Adipocyte (in vitro differentiated cells): Measurements from ENCODE around the gene MSANTD1.

Experiments used
- DNase-seq: peaks from one replicate; pipeline ENCODE4 v3.0.0-alpha.2; 2015; ENCODE audit warnings: low read depth
- H3K27me3 ChIP-seq: replicated peaks from 2 replicates; pipeline ENCODE4 v1.7.0; 2013; ENCODE audit warnings: mild to moderate bottlenecking, low read length, moderate library complexity; ENCODE audit not compliant: control insufficient read depth, insufficient read depth
- H3K36me3 ChIP-seq: 2 replicates; pipeline ENCODE4 v1.7.0; 2013; ENCODE audit warnings: low read length, mild to moderate bottlenecking, moderate library complexity; ENCODE audit not compliant: control insufficient read depth, insufficient read depth, severe bottlenecking
- H3K4me1 ChIP-seq: 2 replicates; pipeline ENCODE4 v1.7.0; 2013; ENCODE audit warnings: mild to moderate bottlenecking, low read length, moderate library complexity; ENCODE audit not compliant: control insufficient read depth, insufficient read depth
- H3K4me3 ChIP-seq: 2 replicates; pipeline ENCODE4 v1.7.0; 2013; ENCODE audit warnings: mild to moderate bottlenecking, low read length, moderate library complexity
- H3K9ac ChIP-seq: 2 replicates; pipeline ENCODE4 v1.7.0; 2013; ENCODE audit warnings: mild to moderate bottlenecking, low read length, moderate library complexity
- H3K9me3 ChIP-seq: 2 replicates; pipeline ENCODE4 v1.7.0; 2013; ENCODE audit warnings: mild to moderate bottlenecking, low read length, moderate library complexity; ENCODE audit not compliant: control insufficient read depth

The MSANTD1 gene

DNA sequence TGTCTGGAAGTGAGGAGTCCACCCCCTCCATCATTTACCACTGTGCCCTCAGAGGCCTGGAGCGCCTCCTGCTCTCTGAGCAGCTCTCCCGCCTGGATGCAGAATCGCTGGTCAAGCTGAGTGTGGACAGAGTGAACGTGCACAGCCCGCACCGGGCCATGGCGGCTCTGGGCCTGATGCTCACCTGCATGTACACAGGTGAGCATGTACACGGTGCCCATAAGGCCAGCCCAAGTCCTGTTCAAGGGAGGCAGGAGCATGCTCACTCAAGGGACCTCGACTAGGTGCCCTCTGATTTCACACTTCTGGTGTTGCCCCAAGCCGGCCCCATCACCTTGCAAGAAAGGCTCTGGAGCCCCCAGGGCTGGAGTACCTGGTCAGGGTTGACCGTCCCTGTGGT lies 13.4 kb upstream of the MSANTD1 start:
- Histone ChIP-seq H3K9ac (no peak overlapping the region), H3K9me3 (no peaks in the 10 kb centered on the region), H3K36me3 (peaks cover 78% of the 10 kb centered on the region), H3K27me3 (no peaks in the 10 kb centered on the region), H3K4me3 (no peak overlapping the region), H3K4me1 (no peaks in the 10 kb centered on the region)
- DNase-seq: no peak

DNA sequence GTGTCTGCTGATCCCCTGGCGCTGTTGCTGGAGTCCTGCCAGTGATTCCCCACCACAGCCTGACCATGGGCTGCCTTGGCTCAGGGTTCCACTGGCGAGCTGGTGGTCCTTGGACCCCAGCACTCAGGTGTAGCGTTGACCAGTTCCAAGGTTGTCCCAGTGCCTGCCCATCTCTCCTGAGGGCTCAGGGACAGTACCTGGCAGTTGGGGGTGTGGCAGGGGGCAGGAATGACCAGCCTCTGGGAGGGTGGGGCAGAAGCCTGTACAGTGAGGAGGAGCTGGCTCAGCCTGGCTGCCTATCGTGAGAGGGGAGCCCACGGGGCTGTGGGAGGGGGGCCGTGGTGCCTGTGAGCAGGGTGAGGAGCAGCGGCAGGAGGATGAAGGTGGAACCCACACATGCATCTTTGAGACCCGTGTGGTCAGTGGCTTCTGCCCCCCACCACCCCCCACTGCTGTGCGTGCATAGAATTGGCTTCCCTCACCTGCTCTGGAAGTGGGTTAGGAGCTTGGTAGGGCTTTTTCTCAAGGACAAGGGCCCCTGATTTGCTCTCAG lies 12.6 kb upstream of the MSANTD1 start:
- H3K9ac ChIP-seq: no peak overlapping the region
- H3K9me3 ChIP-seq: no peaks in the 10 kb centered on the region
- H3K4me1 ChIP-seq: peaks cover 2% of the 10 kb centered on the region
- H3K36me3 ChIP-seq: peaks cover 76% of the 10 kb centered on the region
- DNase-seq: no peak
- no peaks in the 10 kb centered on the region for H3K27me3 ChIP-seq
- no peak overlapping the region for H3K4me3 ChIP-seq

DNA sequence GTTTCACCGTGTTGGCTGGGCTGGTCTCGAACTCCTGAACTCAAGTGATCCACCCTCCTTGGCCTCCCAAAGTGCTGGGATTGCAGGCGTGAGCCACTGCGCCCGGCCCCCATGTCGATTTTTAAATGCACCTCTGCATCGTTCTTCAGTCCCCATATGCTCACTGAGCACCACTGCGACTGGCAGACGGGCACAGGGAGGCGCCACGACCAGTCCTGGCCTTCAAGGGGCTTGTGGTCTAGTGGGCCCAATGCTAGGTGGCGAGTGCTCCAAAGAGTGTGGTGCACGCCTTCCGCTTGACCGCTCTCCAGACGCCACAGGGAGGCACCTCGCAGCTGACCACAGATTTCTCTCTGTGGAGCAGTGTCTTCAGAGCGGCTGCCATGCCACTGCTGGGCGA lies 11.7 kb upstream of the MSANTD1 start:
- Histone ChIP-seq H3K36me3 (peaks cover 70% of the 10 kb centered on the region), H3K4me3 (no peak overlapping the region), H3K4me1 (peaks cover 10% of the 10 kb centered on the region), H3K9ac (no peak overlapping the region), H3K27me3 (no peaks in the 10 kb centered on the region), H3K9me3 (no peaks in the 10 kb centered on the region)
- no peak for DNase-seq

DNA sequence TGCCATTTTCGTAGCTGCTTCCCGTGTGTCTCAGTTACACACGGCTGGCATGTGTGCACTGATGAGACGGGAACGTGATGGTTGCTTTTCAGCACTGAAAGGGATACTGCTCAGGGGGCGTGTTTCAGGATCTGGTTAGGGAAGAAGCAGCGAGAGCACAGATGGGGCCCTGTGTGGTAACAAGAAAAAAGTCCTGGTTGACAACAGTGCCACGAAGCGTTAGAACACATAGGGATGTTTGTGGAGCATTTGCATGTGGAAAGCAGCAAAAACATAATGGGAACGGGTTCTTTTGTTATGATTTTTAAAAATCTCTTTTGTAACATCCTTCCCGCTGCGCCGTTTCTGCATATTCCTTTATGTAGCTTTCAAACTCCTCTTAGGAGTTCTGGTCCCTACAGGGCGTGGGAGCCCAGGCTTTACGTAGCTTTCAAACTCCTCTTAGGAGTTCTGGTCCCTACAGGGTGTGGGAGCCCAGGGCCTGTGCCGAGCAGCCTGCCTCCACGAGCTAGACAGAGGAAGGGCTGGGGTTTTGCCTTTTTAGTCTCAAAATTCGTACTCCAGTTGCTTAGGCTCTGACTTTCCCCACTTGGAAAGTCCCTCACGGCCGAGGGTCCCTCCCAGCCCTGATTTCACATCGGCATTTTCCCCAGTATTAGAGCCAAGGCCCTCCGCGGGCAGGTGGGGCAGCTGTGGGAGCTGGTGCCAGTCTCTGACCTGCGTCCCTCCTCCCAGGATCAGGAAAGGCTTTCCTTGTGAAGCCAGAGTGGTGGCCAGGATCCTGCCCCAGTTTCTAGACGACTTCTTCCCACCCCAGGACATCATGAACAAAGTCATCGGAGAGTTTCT lies 11.0 kb upstream of the MSANTD1 start:
- DNase-seq: no peak
- peaks cover 63% of the 10 kb centered on the region for H3K36me3 ChIP-seq
- no peak overlapping the region for H3K9ac ChIP-seq
- no peak overlapping the region for H3K4me3 ChIP-seq
- no peaks in the 10 kb centered on the region for H3K27me3 ChIP-seq
- peaks cover 10% of the 10 kb centered on the region for H3K4me1 ChIP-seq
- no peaks in the 10 kb centered on the region for H3K9me3 ChIP-seq

DNA sequence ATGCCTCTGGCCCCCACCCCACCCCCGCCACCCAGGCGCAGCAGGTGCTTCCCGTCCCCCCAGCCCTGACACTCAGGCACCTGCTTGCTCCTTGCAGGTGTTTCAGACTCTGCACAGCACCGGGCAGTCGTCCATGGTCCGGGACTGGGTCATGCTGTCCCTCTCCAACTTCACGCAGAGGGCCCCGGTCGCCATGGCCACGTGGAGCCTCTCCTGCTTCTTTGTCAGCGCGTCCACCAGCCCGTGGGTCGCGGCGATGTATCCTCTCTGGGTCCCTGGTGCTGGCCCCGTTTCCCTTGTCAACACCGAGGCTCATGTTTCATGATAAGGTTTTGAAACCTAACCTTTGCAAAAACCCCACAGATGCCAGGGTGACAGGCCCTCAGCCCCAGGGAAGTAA lies 10.2 kb upstream of the MSANTD1 start:
- Histone ChIP-seq H3K9ac (no peak overlapping the region), H3K4me1 (peaks cover 10% of the 10 kb centered on the region), H3K36me3 (peaks cover 55% of the 10 kb centered on the region), H3K27me3 (no peaks in the 10 kb centered on the region), H3K9me3 (no peaks in the 10 kb centered on the region), H3K4me3 (no peak overlapping the region)
- no peak for DNase-seq

DNA sequence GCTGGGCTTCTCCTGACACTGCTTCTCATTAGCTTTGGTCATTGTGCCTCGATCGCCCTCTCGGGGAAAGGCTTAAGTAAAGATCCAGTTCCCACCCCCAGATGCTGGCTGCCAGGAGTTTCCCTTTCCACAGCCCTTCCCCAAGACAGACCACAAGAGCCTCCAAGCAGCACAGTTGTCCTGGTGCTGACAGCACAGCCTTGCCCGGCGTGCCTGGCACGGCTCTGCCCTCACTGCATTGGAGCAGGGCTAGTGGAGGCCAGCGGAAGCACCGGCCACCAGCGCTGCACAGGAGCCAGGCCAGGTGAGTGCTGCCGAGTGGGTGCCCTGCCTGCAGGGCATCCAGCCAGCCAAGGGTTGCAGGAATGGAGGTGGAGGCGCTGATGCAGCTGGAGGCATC lies 9.7 kb upstream of the MSANTD1 start:
- peaks cover 10% of the 10 kb centered on the region for H3K4me1 ChIP-seq
- no peak overlapping the region for H3K9ac ChIP-seq
- DNase-seq: no peak
- no peak overlapping the region for H3K4me3 ChIP-seq
- H3K9me3 ChIP-seq: no peaks in the 10 kb centered on the region
- no peaks in the 10 kb centered on the region for H3K27me3 ChIP-seq
- H3K36me3 ChIP-seq: peaks cover 51% of the 10 kb centered on the region

DNA sequence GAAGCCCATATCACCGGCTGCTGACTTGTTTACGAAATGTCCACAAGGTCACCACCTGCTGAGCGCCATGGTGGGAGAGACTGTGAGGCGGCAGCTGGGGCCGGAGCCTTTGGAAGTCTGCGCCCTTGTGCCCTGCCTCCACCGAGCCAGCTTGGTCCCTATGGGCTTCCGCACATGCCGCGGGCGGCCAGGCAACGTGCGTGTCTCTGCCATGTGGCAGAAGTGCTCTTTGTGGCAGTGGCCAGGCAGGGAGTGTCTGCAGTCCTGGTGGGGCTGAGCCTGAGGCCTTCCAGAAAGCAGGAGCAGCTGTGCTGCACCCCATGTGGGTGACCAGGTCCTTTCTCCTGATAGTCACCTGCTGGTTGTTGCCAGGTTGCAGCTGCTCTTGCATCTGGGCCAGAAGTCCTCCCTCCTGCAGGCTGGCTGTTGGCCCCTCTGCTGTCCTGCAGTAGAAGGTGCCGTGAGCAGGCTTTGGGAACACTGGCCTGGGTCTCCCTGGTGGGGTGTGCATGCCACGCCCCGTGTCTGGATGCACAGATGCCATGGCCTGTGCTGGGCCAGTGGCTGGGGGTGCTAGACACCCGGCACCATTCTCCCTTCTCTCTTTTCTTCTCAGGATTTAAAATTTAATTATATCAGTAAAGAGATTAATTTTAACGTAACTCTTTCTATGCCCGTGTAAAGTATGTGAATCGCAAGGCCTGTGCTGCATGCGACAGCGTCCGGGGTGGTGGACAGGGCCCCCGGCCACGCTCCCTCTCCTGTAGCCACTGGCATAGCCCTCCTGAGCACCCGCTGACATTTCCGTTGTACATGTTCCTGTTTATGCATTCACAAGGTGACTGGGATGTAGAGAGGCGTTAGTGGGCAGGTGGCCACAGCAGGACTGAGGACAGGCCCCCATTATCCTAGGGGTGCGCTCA lies 8.7 kb upstream of the MSANTD1 start:
- Histone ChIP-seq H3K36me3 (peaks cover 49% of the 10 kb centered on the region), H3K4me1 (peaks cover 10% of the 10 kb centered on the region), H3K4me3 (no peak overlapping the region), H3K9ac (no peak overlapping the region), H3K9me3 (no peaks in the 10 kb centered on the region), H3K27me3 (no peaks in the 10 kb centered on the region)
- no peak for DNase-seq

DNA sequence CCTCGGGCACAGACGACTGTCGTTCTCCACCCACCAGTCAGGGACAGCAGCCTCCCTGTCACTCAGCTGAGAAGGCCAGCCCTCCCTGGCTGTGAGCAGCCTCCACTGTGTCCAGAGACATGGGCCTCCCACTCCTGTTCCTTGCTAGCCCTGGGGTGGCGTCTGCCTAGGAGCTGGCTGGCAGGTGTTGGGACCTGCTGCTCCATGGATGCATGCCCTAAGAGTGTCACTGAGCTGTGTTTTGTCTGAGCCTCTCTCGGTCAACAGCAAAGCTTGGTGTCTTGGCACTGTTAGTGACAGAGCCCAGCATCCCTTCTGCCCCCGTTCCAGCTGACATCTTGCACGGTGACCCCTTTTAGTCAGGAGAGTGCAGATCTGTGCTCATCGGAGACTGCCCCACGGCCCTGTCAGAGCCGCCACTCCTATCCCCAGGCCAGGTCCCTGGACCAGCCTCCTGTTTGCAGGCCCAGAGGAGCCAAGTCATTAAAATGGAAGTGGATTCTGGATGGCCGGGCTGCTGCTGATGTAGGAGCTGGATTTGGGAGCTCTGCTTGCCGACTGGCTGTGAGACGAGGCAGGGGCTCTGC lies 7.9 kb upstream of the MSANTD1 start:
- peaks cover 41% of the 10 kb centered on the region for H3K36me3 ChIP-seq

DNA sequence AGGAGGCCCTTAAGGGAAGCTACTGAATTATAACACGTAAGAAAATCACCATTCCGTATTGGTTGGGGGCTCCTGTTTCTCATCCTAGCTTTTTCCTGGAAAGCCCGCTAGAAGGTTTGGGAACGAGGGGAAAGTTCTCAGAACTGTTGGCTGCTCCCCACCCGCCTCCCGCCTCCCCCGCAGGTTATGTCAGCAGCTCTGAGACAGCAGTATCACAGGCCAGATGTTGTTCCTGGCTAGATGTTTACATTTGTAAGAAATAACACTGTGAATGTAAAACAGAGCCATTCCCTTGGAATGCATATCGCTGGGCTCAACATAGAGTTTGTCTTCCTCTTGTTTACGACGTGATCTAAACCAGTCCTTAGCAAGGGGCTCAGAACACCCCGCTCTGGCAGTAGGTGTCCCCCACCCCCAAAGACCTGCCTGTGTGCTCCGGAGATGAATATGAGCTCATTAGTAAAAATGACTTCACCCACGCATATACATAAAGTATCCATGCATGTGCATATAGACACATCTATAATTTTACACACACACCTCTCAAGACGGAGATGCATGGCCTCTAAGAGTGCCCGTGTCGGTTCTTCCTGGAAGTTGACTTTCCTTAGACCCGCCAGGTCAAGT lies 6.9 kb upstream of the MSANTD1 start:
- Histone ChIP-seq H3K9ac (no peak overlapping the region), H3K9me3 (no peaks in the 10 kb centered on the region), H3K4me1 (peaks cover 10% of the 10 kb centered on the region), H3K4me3 (no peak overlapping the region), H3K36me3 (peaks cover 33% of the 10 kb centered on the region), H3K27me3 (no peaks in the 10 kb centered on the region)
- peak; percentile 82 for DNase-seq

More for the DNA sequence above, 7.9 kb upstream of the MSANTD1 start:
- no peak for DNase-seq
- no peaks in the 10 kb centered on the region for H3K9me3 ChIP-seq
- H3K27me3 ChIP-seq: no peaks in the 10 kb centered on the region
- no peak overlapping the region for H3K9ac ChIP-seq
- no peak overlapping the region for H3K4me3 ChIP-seq
- H3K4me1 ChIP-seq: peaks cover 10% of the 10 kb centered on the region

DNA sequence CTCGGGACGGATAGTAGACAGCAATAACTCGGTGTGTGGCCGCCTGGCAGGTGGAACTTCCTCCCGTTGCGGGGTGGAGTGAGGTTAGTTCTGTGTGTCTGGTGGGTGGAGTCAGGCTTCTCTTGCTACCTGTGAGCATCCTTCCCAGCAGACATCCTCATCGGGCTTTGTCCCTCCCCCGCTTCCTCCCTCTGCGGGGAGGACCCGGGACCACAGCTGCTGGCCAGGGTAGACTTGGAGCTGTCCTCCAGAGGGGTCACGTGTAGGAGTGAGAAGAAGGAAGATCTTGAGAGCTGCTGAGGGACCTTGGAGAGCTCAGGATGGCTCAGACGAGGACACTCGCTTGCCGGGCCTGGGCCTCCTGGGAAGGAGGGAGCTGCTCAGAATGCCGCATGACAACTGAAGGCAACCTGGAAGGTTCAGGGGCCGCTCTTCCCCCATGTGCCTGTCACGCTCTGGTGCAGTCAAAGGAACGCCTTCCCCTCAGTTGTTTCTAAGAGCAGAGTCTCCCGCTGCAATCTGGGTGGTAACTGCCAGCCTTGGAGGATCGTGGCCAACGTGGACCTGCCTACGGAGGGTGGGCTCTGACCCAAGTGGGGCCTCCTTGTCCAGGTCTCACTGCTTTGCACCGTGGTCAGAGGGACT lies 5.7 kb upstream of the MSANTD1 start:
- H3K4me1 ChIP-seq: peaks cover 10% of the 10 kb centered on the region
- no peak for DNase-seq
- no peaks in the 10 kb centered on the region for H3K9me3 ChIP-seq
- H3K9ac ChIP-seq: no peak overlapping the region
- no peak overlapping the region for H3K4me3 ChIP-seq
- H3K36me3 ChIP-seq: peaks cover 26% of the 10 kb centered on the region
- H3K27me3 ChIP-seq: no peaks in the 10 kb centered on the region
